WERI-Rb-1 (cell line): ENCODE results near the gene RHCE.
"Not testable (repeated sequence)": the region's sequence is repeated elsewhere in the genome, so short reads cannot be mapped to it uniquely, and the experiment has no call there.

Experiments used
- DNase-seq: peaks from one replicate; pipeline ENCODE4 v3.0.0-alpha.2; 2020
- H3K27ac ChIP-seq: fragments of 250-450 bp; sonication (Bioruptor Pico); 2 replicates; pipeline ENCODE4 v1.5.1; 2020; ENCODE audit warnings: mild to moderate bottlenecking, moderate library complexity
- H3K27me3 ChIP-seq: fragments of 250-450 bp; sonication (Bioruptor Pico); 2 replicates; pipeline ENCODE4 v1.5.1; 2021; ENCODE audit warnings: mild to moderate bottlenecking, low read depth, moderate library complexity; ENCODE audit not compliant: insufficient read depth, severe bottlenecking
- H3K36me3 ChIP-seq: fragments of 250-450 bp; sonication (Bioruptor Pico); 2 replicates; pipeline ENCODE4 v1.5.1; 2020; ENCODE audit warnings: mild to moderate bottlenecking, moderate library complexity
- H3K4me3 ChIP-seq: 2 replicates; pipeline ENCODE4 v1.5.1; 2011; ENCODE audit warnings: low read depth, mild to moderate bottlenecking, control low read depth, low read length
- H3K9me3 ChIP-seq: fragments of 250-450 bp; sonication (Bioruptor Pico); 2 replicates; pipeline ENCODE4 v1.5.1; 2021; ENCODE audit warnings: mild to moderate bottlenecking, moderate library complexity; ENCODE audit not compliant: severe bottlenecking
- CTCF ChIP-seq: IDR thresholded peaks from 2 replicates; pipeline ENCODE4 v1.5.1; 2011; ENCODE audit warnings: low read depth, mild to moderate bottlenecking, control low read depth, inconsistent platforms, low read length

The RHCE gene

GRCh38 chr1:25425098-25426085 is 4.8 kb upstream of the RHCE start:
- Histone ChIP-seq H3K9me3 (no peaks in the 10 kb centered on the region), H3K27ac (no peak overlapping the region), H3K27me3 (no peaks in the 10 kb centered on the region), H3K36me3 (peaks cover 2% of the 10 kb centered on the region; the same call in 1 of the 2 replicates), H3K4me3 (no peak overlapping the region)
- no peak for DNase-seq
- TF ChIP-seq CTCF, result no peak

- H3K9me3 ChIP-seq, H3K27me3 ChIP-seq, H3K36me3 ChIP-seq, H3K4me3 ChIP-seq, DNase-seq, H3K27ac ChIP-seq: not testable (repeated sequence)
Observed at GRCh38 chr1:25423206-25423605, 2.6 kb upstream of the RHCE start.

GRCh38 chr1:25419339-25419738 is 1.3 kb downstream of the RHCE start:
- not testable (repeated sequence) for H3K36me3 ChIP-seq, H3K27ac ChIP-seq, H3K9me3 ChIP-seq, DNase-seq, H3K27me3 ChIP-seq, H3K4me3 ChIP-seq

- DNase-seq, H3K36me3 ChIP-seq, H3K9me3 ChIP-seq, H3K27me3 ChIP-seq, H3K4me3 ChIP-seq, H3K27ac ChIP-seq: not testable (repeated sequence)
Observed at GRCh38 chr1:25417280-25417679, 3.3 kb downstream of the RHCE start.

- H3K36me3 ChIP-seq, H3K27me3 ChIP-seq, H3K9me3 ChIP-seq, H3K4me3 ChIP-seq, H3K27ac ChIP-seq, DNase-seq: not testable (repeated sequence)
Observed at GRCh38 chr1:25414578-25414977, 6.0 kb downstream of the RHCE start.

- H3K4me3 ChIP-seq, H3K27me3 ChIP-seq, H3K9me3 ChIP-seq, DNase-seq, H3K36me3 ChIP-seq, H3K27ac ChIP-seq: not testable (repeated sequence)
Observed at GRCh38 chr1:25414157-25414556, 6.5 kb downstream of the RHCE start.

GRCh38 chr1:25412872-25413623 is 7.6 kb downstream of the RHCE start:
- H3K9me3 ChIP-seq, H3K4me3 ChIP-seq, H3K36me3 ChIP-seq, H3K27me3 ChIP-seq, H3K27ac ChIP-seq, DNase-seq: not testable (repeated sequence)

- H3K27ac ChIP-seq, result peak overlapping the region; percentile 52
- not testable (repeated sequence) for H3K27me3 ChIP-seq, H3K36me3 ChIP-seq, H3K4me3 ChIP-seq, H3K9me3 ChIP-seq
- peak; percentile 74 for DNase-seq
Observed at GRCh38 chr1:25409641-25410427, 10.8 kb downstream of the RHCE start.

GRCh38 chr1:25405731-25406305 is 14.8 kb downstream of the RHCE start:
- not testable (repeated sequence) for H3K27me3 ChIP-seq, DNase-seq, H3K36me3 ChIP-seq, H3K4me3 ChIP-seq, H3K27ac ChIP-seq, H3K9me3 ChIP-seq
